Measurements from ENCODE around the gene GDF10.

The GDF10 gene

DNA sequence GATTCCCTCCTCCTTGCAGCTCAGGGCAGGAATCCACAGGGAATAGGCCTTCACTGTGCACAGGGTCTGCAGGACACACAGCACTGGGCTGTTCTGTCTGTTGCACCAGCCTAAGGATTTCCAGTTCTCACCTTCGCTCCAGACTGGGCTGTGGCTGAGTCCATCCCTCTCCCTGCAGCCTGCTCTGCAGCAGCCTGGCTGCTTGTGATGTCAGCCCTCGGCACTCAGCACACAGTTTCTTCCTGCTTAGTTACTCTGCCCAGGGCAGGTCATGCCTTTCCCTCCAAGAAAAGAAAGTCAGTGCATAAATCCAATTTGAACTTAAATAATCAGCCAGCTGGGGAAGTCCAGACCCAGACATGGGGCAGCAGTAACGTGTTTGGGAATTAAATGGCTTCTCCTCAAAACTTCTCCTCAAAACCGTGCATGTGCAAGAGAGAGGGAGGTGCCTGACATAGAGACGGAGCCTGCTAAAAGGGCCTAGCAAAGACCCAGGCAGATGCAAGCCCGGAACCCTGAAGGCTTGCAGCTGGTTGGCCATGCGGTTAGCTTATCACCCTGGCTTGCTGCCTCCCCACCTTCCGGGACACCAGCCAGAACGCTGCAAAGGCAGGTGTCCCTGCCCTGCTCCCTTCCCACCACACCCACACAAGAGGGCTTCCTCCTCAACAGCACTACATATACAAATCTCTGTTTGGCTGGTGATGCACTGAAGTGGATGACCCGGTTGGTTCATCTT, 11.4 kb downstream of the GDF10 start:
- H4K20me1 ChIP-seq: no peaks in the 10 kb centered on the region
- no peaks in the 10 kb centered on the region for H3K36me3 ChIP-seq
- no peaks in the 10 kb centered on the region for H3K9me3 ChIP-seq
- no peak overlapping the region for H3K27ac ChIP-seq
- H3K4me2 ChIP-seq: peak overlapping the region; percentile 43
- H3K4me3 ChIP-seq: no peak overlapping the region
- H3K9ac ChIP-seq: no peak overlapping the region
- TF ChIP-seq Cebpa-rat (IDR thresholded peaks at IDR 0.05): no peak
- peaks cover 29% of the 10 kb centered on the region for H3K4me1 ChIP-seq
- no peaks in the 10 kb centered on the region for H3K27me3 ChIP-seq

DNA sequence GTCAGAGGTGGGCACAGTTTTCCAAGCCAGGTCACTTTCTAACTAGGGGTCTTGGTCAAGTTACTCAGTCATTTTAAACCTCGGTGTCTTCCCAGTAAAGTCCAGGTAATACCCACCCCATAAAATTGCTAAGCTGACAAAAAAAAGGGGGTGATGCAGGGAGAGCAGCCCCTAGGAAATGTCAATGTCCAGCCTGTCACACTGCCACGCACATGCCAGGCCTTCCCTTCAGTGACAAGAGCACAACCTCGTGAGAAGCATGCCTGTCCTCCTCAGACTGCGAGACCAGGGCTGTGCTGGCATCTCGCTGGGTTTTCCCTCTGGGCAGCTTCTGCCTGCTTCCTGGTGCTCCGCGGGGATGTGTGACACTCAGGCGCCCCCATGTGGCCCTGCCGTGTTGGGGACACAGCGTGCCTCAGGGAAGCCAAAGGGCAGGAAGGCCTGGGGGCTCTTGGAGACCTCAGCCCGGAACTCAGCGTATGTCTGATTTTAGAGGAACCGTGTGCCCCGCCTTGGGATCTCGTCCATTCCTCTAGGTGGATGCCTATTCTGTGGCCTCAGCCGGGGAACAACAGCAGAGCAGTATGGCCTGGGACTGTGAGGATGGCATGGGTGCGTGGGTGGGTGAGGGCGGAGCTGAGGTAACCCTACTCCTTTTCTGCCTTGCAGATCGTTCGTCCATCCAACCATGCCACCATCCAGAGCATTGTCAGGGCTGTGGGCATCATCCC, 12.1 kb downstream of the GDF10 start:
- TF ChIP-seq Cebpa-rat (IDR thresholded peaks at IDR 0.05): no peak
- Histone ChIP-seq H3K9me3 (no peaks in the 10 kb centered on the region), H3K4me3 (no peak overlapping the region), H3K4me2 (peak overlapping the region; percentile 43), H3K36me3 (no peaks in the 10 kb centered on the region), H4K20me1 (no peaks in the 10 kb centered on the region), H3K27ac (no peak overlapping the region), H3K4me1 (peaks cover 22% of the 10 kb centered on the region), H3K9ac (no peak overlapping the region), H3K27me3 (no peaks in the 10 kb centered on the region)

- no peaks in the 10 kb centered on the region for H3K27me3 ChIP-seq
- no peak overlapping the region for H3K9ac ChIP-seq
- no peaks in the 10 kb centered on the region for H3K9me3 ChIP-seq
- H3K4me1 ChIP-seq: peaks cover 18% of the 10 kb centered on the region
- no peaks in the 10 kb centered on the region for H4K20me1 ChIP-seq
- H3K4me2 ChIP-seq: no peak overlapping the region
- H3K36me3 ChIP-seq: no peaks in the 10 kb centered on the region
- TF ChIP-seq Cebpa-rat (IDR thresholded peaks at IDR 0.05): no peak
- no peak overlapping the region for H3K27ac ChIP-seq
- H3K4me3 ChIP-seq: no peak overlapping the region
Measured at GRCh38 chr10:47312663-47312995, 12.6 kb downstream of the GDF10 start.

DNA sequence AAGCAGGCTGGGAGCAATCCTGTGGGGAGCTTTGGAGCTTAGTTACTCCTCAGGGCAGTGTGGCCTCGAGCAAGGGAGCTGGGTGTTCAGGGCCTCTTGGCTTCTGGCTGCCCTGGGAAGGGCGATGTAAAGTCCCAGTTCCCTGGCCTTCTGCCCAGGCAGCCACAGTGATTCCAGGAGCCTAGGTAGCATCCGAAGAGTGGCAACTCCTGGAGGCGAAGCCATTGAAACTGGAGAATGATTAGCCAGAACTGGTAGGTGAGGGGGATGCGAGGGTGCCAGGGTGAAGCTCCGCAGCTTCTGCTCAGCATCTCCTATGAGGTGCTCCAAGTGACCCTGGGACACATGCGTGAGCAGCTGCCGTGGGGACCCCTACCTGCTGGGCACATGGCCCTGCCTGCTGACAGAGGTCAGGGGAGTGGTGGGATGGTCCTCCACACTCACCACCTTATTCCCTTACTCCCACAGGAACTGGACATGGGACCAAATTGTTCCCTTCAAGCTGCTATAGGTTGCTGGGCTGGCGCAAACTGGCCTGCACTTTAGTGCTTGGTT, 14.5 kb downstream of the GDF10 start:
- no peak for TF ChIP-seq Cebpa-rat (IDR thresholded peaks at IDR 0.05)
- no peaks in the 10 kb centered on the region for H3K36me3 ChIP-seq
- H3K4me2 ChIP-seq: no peak overlapping the region
- no peak overlapping the region for H3K27ac ChIP-seq
- no peak overlapping the region for H3K9ac ChIP-seq
- peaks cover 18% of the 10 kb centered on the region for H3K4me1 ChIP-seq
- H3K4me3 ChIP-seq: no peak overlapping the region
- no peaks in the 10 kb centered on the region for H3K27me3 ChIP-seq
- no peaks in the 10 kb centered on the region for H4K20me1 ChIP-seq
- H3K9me3 ChIP-seq: no peaks in the 10 kb centered on the region

DNA sequence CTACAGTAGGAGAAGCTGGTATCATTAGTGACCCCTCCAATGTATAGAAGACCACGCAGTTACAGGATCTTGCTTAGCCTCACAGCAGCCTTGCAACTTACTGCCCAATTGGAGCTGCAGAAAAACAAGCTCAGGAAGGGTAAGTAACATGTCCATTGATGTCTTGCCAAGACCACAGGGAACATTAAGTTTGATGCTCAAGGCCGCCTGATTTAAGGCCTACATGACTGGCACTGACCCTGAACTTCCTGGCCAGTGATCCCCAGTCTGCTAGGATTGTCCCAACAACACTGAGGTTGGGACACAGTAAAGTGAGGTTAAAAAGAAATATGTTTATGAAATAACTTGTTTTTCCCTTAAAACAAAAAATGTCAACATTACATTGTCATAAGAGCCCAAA, 15.4 kb downstream of the GDF10 start:
- H3K4me2 ChIP-seq: no peak overlapping the region
- peaks cover 18% of the 10 kb centered on the region for H3K4me1 ChIP-seq
- H3K36me3 ChIP-seq: no peaks in the 10 kb centered on the region
- H3K27me3 ChIP-seq: no peaks in the 10 kb centered on the region
- no peak for TF ChIP-seq Cebpa-rat (IDR thresholded peaks at IDR 0.05)
- H3K27ac ChIP-seq: no peak overlapping the region
- no peaks in the 10 kb centered on the region for H3K9me3 ChIP-seq
- H3K9ac ChIP-seq: no peak overlapping the region
- no peaks in the 10 kb centered on the region for H4K20me1 ChIP-seq
- H3K4me3 ChIP-seq: no peak overlapping the region

GRCh38 chr10:47316131-47316530, 16.1 kb downstream of the GDF10 start:
- H3K9ac ChIP-seq: no peak overlapping the region
- H3K4me3 ChIP-seq: no peak overlapping the region
- no peaks in the 10 kb centered on the region for H3K9me3 ChIP-seq
- H3K36me3 ChIP-seq: no peaks in the 10 kb centered on the region
- no peak for TF ChIP-seq Cebpa-rat (IDR thresholded peaks at IDR 0.05)
- no peak overlapping the region for H3K4me2 ChIP-seq
- no peaks in the 10 kb centered on the region for H3K27me3 ChIP-seq
- no peaks in the 10 kb centered on the region for H4K20me1 ChIP-seq
- no peak overlapping the region for H3K27ac ChIP-seq
- peaks cover 11% of the 10 kb centered on the region for H3K4me1 ChIP-seq

GRCh38 chr10:47317251-47317650, 17.3 kb downstream of the GDF10 start:
- H3K4me2 ChIP-seq: no peak overlapping the region
- no peaks in the 10 kb centered on the region for H3K27me3 ChIP-seq
- H3K36me3 ChIP-seq: no peaks in the 10 kb centered on the region
- H4K20me1 ChIP-seq: no peaks in the 10 kb centered on the region
- H3K4me1 ChIP-seq: no peaks in the 10 kb centered on the region; the same call in 1 of the 2 replicates
- no peak overlapping the region for H3K27ac ChIP-seq
- H3K4me3 ChIP-seq: no peak overlapping the region
- no peak overlapping the region for H3K9ac ChIP-seq
- TF ChIP-seq Cebpa-rat (IDR thresholded peaks at IDR 0.05): no peak
- no peaks in the 10 kb centered on the region for H3K9me3 ChIP-seq

- Histone ChIP-seq H3K4me2 (no peak overlapping the region), H3K4me3 (no peak overlapping the region)
- TF ChIP-seq Cebpa-rat (IDR thresholded peaks at IDR 0.05): no peak
Measured at GRCh38 chr10:47318706-47319105, 18.7 kb downstream of the GDF10 start.

DNA sequence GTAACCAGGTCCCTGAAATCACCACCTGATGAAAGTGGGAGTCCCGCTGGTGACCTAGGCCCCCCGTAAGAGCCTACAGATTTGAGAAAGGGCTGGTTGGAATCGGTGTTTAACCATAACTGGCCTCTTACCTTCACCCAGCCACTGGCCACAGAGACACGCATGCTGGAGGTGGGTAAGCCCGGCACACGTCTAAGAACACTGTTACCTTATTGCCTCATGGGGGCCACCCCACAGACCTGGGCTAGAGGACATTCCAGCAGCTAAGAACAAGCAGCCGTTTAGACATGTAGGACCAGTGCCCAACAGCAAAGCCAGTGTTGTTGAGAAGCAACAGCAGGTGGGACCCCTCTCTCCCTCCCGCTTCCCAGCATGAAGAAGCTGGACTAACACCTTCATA, 19.8 kb downstream of the GDF10 start:
- Histone ChIP-seq H3K27ac (no peak overlapping the region), H4K20me1 (no peaks in the 10 kb centered on the region), H3K9ac (no peak overlapping the region), H3K4me2 (no peak overlapping the region), H3K4me3 (no peak overlapping the region), H3K27me3 (no peaks in the 10 kb centered on the region), H3K9me3 (no peaks in the 10 kb centered on the region), H3K4me1 (no peaks in the 10 kb centered on the region), H3K36me3 (no peaks in the 10 kb centered on the region)
- no peak for TF ChIP-seq Cebpa-rat (IDR thresholded peaks at IDR 0.05)

More at GRCh38 chr10:47318706-47319105, 18.7 kb downstream of the GDF10 start:
- Histone ChIP-seq H3K9me3 (no peaks in the 10 kb centered on the region), H4K20me1 (no peaks in the 10 kb centered on the region), H3K4me1 (no peaks in the 10 kb centered on the region), H3K27me3 (no peaks in the 10 kb centered on the region), H3K9ac (no peak overlapping the region), H3K36me3 (no peaks in the 10 kb centered on the region), H3K27ac (no peak overlapping the region)

- no peak overlapping the region for H3K27ac ChIP-seq
- no peak overlapping the region for H3K4me2 ChIP-seq
- H3K9me3 ChIP-seq: no peaks in the 10 kb centered on the region
- H3K4me3 ChIP-seq: no peak overlapping the region
- no peaks in the 10 kb centered on the region for H3K4me1 ChIP-seq
- no peaks in the 10 kb centered on the region for H3K36me3 ChIP-seq
- no peaks in the 10 kb centered on the region for H3K27me3 ChIP-seq
- no peak for TF ChIP-seq Cebpa-rat (IDR thresholded peaks at IDR 0.05)
- H3K9ac ChIP-seq: no peak overlapping the region
- no peaks in the 10 kb centered on the region for H4K20me1 ChIP-seq
Measured at GRCh38 chr10:47320812-47321211, 20.8 kb downstream of the GDF10 start.
